DND-41 (cell line): ENCODE results near the gene EMILIN2.

Experiments
- ATAC-seq: fragments of 200-7000 bp; cut with Tn5 transposase; 3 replicates; pipeline ENCODE4 v1.9.1; 2021; ENCODE audit warnings: low read depth; ENCODE audit not compliant: insufficient read depth
- DNase-seq: peaks from one replicate; pipeline ENCODE4 v3.0.0-alpha.2; 2020
- H2AFZ ChIP-seq: 2 replicates; pipeline ENCODE4 v1.6.0; 2012; ENCODE audit warnings: low read depth, low read length
- H3K27ac ChIP-seq: 2 replicates; pipeline ENCODE4 v1.5.1; 2012; ENCODE audit warnings: low read length, inconsistent platforms
- H3K27me3 ChIP-seq: fragments of 200-600 bp; sonication (generic); 2 replicates; pipeline ENCODE4 v1.6.0; 2012; ENCODE audit warnings: low read length, mild to moderate bottlenecking, inconsistent platforms; ENCODE audit not compliant: insufficient read depth, poor library complexity
- H3K36me3 ChIP-seq: 2 replicates; pipeline ENCODE4 v1.5.1; 2012; ENCODE audit warnings: low read length, inconsistent platforms; ENCODE audit not compliant: insufficient read depth
- H3K4me1 ChIP-seq: 2 replicates; pipeline ENCODE4 v1.5.1; 2012; ENCODE audit warnings: mild to moderate bottlenecking, low read length; ENCODE audit not compliant: insufficient read depth
- H3K4me2 ChIP-seq: 2 replicates; pipeline ENCODE4 v1.6.0; 2012; ENCODE audit warnings: mild to moderate bottlenecking, moderate library complexity, low read length, inconsistent platforms; ENCODE audit not compliant: insufficient read depth
- H3K4me3 ChIP-seq, 2 experiments: fragments of 200-600 bp in 1 of 2; shearing (Covaris generic) in 1 of 2; 2 replicates each; pipeline ENCODE4 v1.5.1; 2012 to 2016; ENCODE audit warnings: inconsistent platforms in 2 of 2, low read length in 2 of 2, mild to moderate bottlenecking in 2 of 2, low read depth in 1 of 2, moderate library complexity in 1 of 2
- H3K79me2 ChIP-seq: 2 replicates; pipeline ENCODE4 v1.6.0; 2012; ENCODE audit warnings: low read length, inconsistent platforms; ENCODE audit not compliant: insufficient read depth
- H3K9ac ChIP-seq: 2 replicates; pipeline ENCODE4 v1.6.0; 2012; ENCODE audit warnings: low read depth, mild to moderate bottlenecking, inconsistent platforms, low read length, moderate library complexity
- H3K9me3 ChIP-seq: 2 replicates; pipeline ENCODE4 v1.5.1; 2012; ENCODE audit warnings: low read length, moderate library complexity, mild to moderate bottlenecking, inconsistent platforms; ENCODE audit not compliant: insufficient read depth, severe bottlenecking
- H4K20me1 ChIP-seq: 2 replicates; pipeline ENCODE4 v1.6.0; 2012; ENCODE audit warnings: low read length; ENCODE audit not compliant: insufficient read depth
- CTCF ChIP-seq: IDR thresholded peaks from 2 replicates; pipeline ENCODE4 v1.5.1; 2012; ENCODE audit warnings: borderline replicate concordance, low read length, moderate library complexity, mild to moderate bottlenecking; ENCODE audit not compliant: poor library complexity, severe bottlenecking; ENCODE audit errors: extremely low read depth
- EZH2 ChIP-seq: IDR thresholded peaks from 3 replicates; pipeline ENCODE4 v1.6.1; 2012; ENCODE audit warnings: borderline replicate concordance, low read depth, mild to moderate bottlenecking, moderate library complexity, low read length, inconsistent platforms; ENCODE audit not compliant: severe bottlenecking

Gene EMILIN2

DNA sequence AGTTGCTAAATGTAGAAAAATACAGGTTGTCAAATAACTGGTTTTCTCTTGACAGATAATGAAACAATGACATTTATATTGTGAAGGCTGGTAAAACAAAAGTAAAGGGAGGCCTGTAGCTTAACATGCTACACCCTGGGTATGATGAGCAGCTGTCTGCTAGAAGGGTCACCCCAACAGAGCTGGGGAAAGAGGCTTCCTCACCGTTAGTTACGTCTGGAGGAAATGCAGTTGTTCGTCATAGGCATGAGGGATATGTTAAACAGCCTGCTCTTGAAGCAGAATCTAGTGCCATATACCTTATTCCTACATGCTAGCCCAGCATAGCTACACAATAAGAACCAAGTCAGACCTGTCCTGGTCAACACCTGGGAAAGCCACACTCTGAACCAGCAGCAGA lies 116.2 kb downstream of the EMILIN2 start:
- Histone ChIP-seq H2AFZ (no peak overlapping the region), H3K4me3 (no peak overlapping the region), H4K20me1 (no peaks in the 10 kb centered on the region), H3K4me1 (peaks cover 53% of the 10 kb centered on the region), H3K4me2 (no peak overlapping the region), H3K9ac (no peak overlapping the region), H3K36me3 (no peaks in the 10 kb centered on the region), H3K79me2 (peaks cover 56% of the 10 kb centered on the region), H3K27ac (0 out of 2 replicates have a peak overlapping the region, but pooled peaks have one; percentile 5), H3K9me3 (no peaks in the 10 kb centered on the region), H3K27me3 (no peaks in the 10 kb centered on the region)
- TF ChIP-seq EZH2 (no peak), CTCF (no peak)
- DNase-seq = no peak
- no peak for ATAC-seq

- Histone ChIP-seq H3K27me3 (no peaks in the 10 kb centered on the region), H2AFZ (no peak overlapping the region), H3K9ac (no peak overlapping the region), H3K9me3 (no peaks in the 10 kb centered on the region), H3K79me2 (peaks cover 70% of the 10 kb centered on the region), H3K4me3 (no peak overlapping the region), H4K20me1 (peaks cover 3% of the 10 kb centered on the region; the same call in 1 of the 2 replicates), H3K36me3 (no peaks in the 10 kb centered on the region), H3K27ac (no peak overlapping the region), H3K4me1 (peaks cover 44% of the 10 kb centered on the region), H3K4me2 (no peak overlapping the region)
- TF ChIP-seq CTCF (no peak), EZH2 (no peak)
- no peak for ATAC-seq
- no peak for DNase-seq
Measured at GRCh38 chr18:2964361-2965010, 117.7 kb downstream of the EMILIN2 start.
